ENCODE data around the gene SHC3. TPM values are rescaled to one million over a fixed set of nuclear protein-coding genes. Genes with fewer than 3 reads are reported as not detected.

Gene SHC3
- total RNA-seq, 1 donor from 2014 or later, result 0.83 TPM

GRCh38 chr9:89049646-89050045 is 129.0 kb downstream of the SHC3 start:
- Mint-ChIP-seq H3K27me3 (ENCODE audit: unreplicated experiment) (no peaks in the 10 kb centered on the region), H3K36me3 (ENCODE audit: unreplicated experiment) (no peaks in the 10 kb centered on the region), H3K4me3 (ENCODE audit: unreplicated experiment) (no peak overlapping the region), H3K4me1 (ENCODE audit: low read depth, unreplicated experiment) (peaks cover 3% of the 10 kb centered on the region), H3K27ac (ENCODE audit: unreplicated experiment) (no peak overlapping the region), H3K9me3 (ENCODE audit: unreplicated experiment) (no peaks in the 10 kb centered on the region)
- no peak for DNase-seq
- TF ChIP-seq CTCF (IDR thresholded peaks at IDR 0.05; ENCODE audit: partially characterized antibody, unreplicated experiment), result no peak

GRCh38 chr9:89048616-89049015 is 130.0 kb downstream of the SHC3 start:
- Mint-ChIP-seq H3K27me3 (ENCODE audit: unreplicated experiment) (no peaks in the 10 kb centered on the region), H3K27ac (ENCODE audit: unreplicated experiment) (no peak overlapping the region), H3K36me3 (ENCODE audit: unreplicated experiment) (no peaks in the 10 kb centered on the region), H3K4me1 (ENCODE audit: low read depth, unreplicated experiment) (peaks cover 3% of the 10 kb centered on the region), H3K9me3 (ENCODE audit: unreplicated experiment) (no peaks in the 10 kb centered on the region), H3K4me3 (ENCODE audit: unreplicated experiment) (no peak overlapping the region)
- no peak for TF ChIP-seq CTCF (IDR thresholded peaks at IDR 0.05; ENCODE audit: partially characterized antibody, unreplicated experiment)
- no peak for DNase-seq

- H3K27me3 Mint-ChIP-seq (ENCODE audit: unreplicated experiment), result no peaks in the 10 kb centered on the region
- no peak overlapping the region for H3K4me3 Mint-ChIP-seq (ENCODE audit: unreplicated experiment)
- peaks cover 3% of the 10 kb centered on the region for H3K4me1 Mint-ChIP-seq (ENCODE audit: low read depth, unreplicated experiment)
- no peak for TF ChIP-seq CTCF (IDR thresholded peaks at IDR 0.05; ENCODE audit: partially characterized antibody, unreplicated experiment)
- H3K27ac Mint-ChIP-seq (ENCODE audit: unreplicated experiment), result no peak overlapping the region
- DNase-seq, result no peak
- no peaks in the 10 kb centered on the region for H3K9me3 Mint-ChIP-seq (ENCODE audit: unreplicated experiment)
- no peaks in the 10 kb centered on the region for H3K36me3 Mint-ChIP-seq (ENCODE audit: unreplicated experiment)
Observed at GRCh38 chr9:89047667-89048066, 131.0 kb downstream of the SHC3 start.

- Mint-ChIP-seq H3K4me1 (ENCODE audit: low read depth, unreplicated experiment) (peaks cover 3% of the 10 kb centered on the region), H3K27ac (ENCODE audit: unreplicated experiment) (no peak overlapping the region), H3K27me3 (ENCODE audit: unreplicated experiment) (no peaks in the 10 kb centered on the region), H3K4me3 (ENCODE audit: unreplicated experiment) (no peak overlapping the region), H3K36me3 (ENCODE audit: unreplicated experiment) (no peaks in the 10 kb centered on the region), H3K9me3 (ENCODE audit: unreplicated experiment) (no peaks in the 10 kb centered on the region)
- TF ChIP-seq CTCF (IDR thresholded peaks at IDR 0.05; ENCODE audit: partially characterized antibody, unreplicated experiment), result no peak
- no peak for DNase-seq
Observed at GRCh38 chr9:89046832-89047231, 131.8 kb downstream of the SHC3 start.

GRCh38 chr9:89044881-89045280 is 133.7 kb downstream of the SHC3 start:
- Mint-ChIP-seq H3K36me3 (ENCODE audit: unreplicated experiment) (no peaks in the 10 kb centered on the region), H3K4me3 (ENCODE audit: unreplicated experiment) (no peak overlapping the region), H3K27ac (ENCODE audit: unreplicated experiment) (no peak overlapping the region), H3K9me3 (ENCODE audit: unreplicated experiment) (no peaks in the 10 kb centered on the region), H3K27me3 (ENCODE audit: unreplicated experiment) (no peaks in the 10 kb centered on the region), H3K4me1 (ENCODE audit: low read depth, unreplicated experiment) (no peaks in the 10 kb centered on the region)
- no peak for TF ChIP-seq CTCF (IDR thresholded peaks at IDR 0.05; ENCODE audit: partially characterized antibody, unreplicated experiment)
- DNase-seq, result no peak

Measured in glutamatergic neuron (in vitro differentiated cells).